Adrenal gland (tissue), 12 donors: ENCODE measurements around the gene IGSF9. TPM values are rescaled to one million over a fixed set of nuclear protein-coding genes. Genes with fewer than 3 reads are reported as not detected.

Experiments
- DNase-seq, 7 donors: peaks; one replicate each; pipeline ENCODE4 v3.0.0-alpha.2; 2019 to 2020
- H3K27ac ChIP-seq, 5 donors: fragments of 200-600 bp; sonication (generic) in 4 of 5; 1 replicate in 3 of 5; 2 replicates in 2 of 5; pipeline versions ENCODE4 v1.5.1 to v1.8.0; 2016 to 2020; ENCODE audit warnings: mild to moderate bottlenecking in 1 of 5
- H3K27me3 ChIP-seq: fragments of 200-600 bp; 2 replicates; pipeline ENCODE4 v1.8.0; 2021
- H3K36me3 ChIP-seq, 2 donors: fragments of 200-600 bp; replicated peaks in 1 of 2; 1 replicate in 1 of 2; 2 replicates in 1 of 2; pipeline versions ENCODE4 v1.5.1 to v1.8.0; 2018 to 2022
- H3K4me1 ChIP-seq, 2 donors: fragments of 200-600 bp; replicated peaks in 1 of 2; 1 replicate in 1 of 2; 2 replicates in 1 of 2; pipeline versions ENCODE4 v1.5.1 to v1.8.0; 2018 to 2021
- H3K4me3 ChIP-seq, 4 donors: fragments of 200-600 bp; sonication (generic) in 3 of 4; one replicate each; pipeline ENCODE4 v1.5.1; 2016 to 2018
- H3K9me3 ChIP-seq, 3 donors: fragments of 200-600 bp; sonication (generic) in 1 of 3; replicated peaks in 1 of 3; 1 replicate in 2 of 3; 2 replicates in 1 of 3; pipeline versions ENCODE4 v1.5.1 to v1.8.0; 2016 to 2021
- CTCF ChIP-seq, 6 experiments: fragments of 450-650 bp in 4 of 6; fragments of 200-600 bp in 2 of 6; sonication (generic) in 1 of 6; IDR thresholded peaks; 1 replicate in 5 of 6; 2 replicates in 1 of 6; pipeline versions ENCODE4 v1.5.1 to v1.8.0; 2016 to 2021; ENCODE audit warnings: antibody characterized with exemption in 6 of 6, mild to moderate bottlenecking in 2 of 6, moderate library complexity in 1 of 6
- POLR2A ChIP-seq, 2 donors: fragments of 450-650 bp; IDR thresholded peaks; one replicate each; pipeline ENCODE4 v1.6.1; 2017; ENCODE audit warnings: antibody characterized with exemption in 2 of 2, mild to moderate bottlenecking in 2 of 2, moderate library complexity in 1 of 2
- WGBS, 4 donors: extraction: QIAGEN DNeasy Blood & Tissue Kit in 2 of 4; methylation state at CpG; one replicate each; pipeline versions ENCODE4 v1.1.5 to v1.1.7; 2013 to 2017; 5-methylcytosine and 5-hydroxymethylcytosine counted together
- intact Hi-C, 2 donors: fragments of 100-400 bp; cut with DNase I; formaldehyde crosslinking; loops; one replicate each; pipeline versions ENCODE4 v1.14.1 to v1.15.0; 2022 to 2023
- polyA plus RNA-seq, 3 donors: library from polyadenylated mRNA; stranded (reverse); fragments of 200-250 nt in 2 of 3; fragments of 350-450 nt in 1 of 3; fragmentation: Illumina TruSeq in 1 of 3; extraction: RNeasy Lipid Tissue Mini Kit (QIAGEN cat#74804) in 1 of 3; gene quantifications; one replicate each; pipeline ENCODE4 v1.2.3, GENCODE V29; 2013 to 2014
- total RNA-seq, 9 donors: library from RNA; depleted of rRNA in 4 of 9; stranded (reverse); fragments of >200 nt in 4 of 9; fragments of 120-200 nt in 1 of 9; fragmentation: NEBNext Ultra II Directional in 1 of 9; extraction: Animal tissue kit (Norgen Biotek cat#: 25700) in 1 of 9; gene quantifications; one replicate each; pipeline versions ENCODE4 v1.1.0 to v1.2.4, GENCODE V29; 2013 to 2023
- donor health status: healthy with polysubstance abuse.
- donor health status: Bipolar disorder and iron deficiency.
- donor health status: DM: yes; HTN: yes; CAD: no.
- donor health status: DM: no; HTN: no; CAD: no.
- donor health status: DM: no; HTN: no; CAD: no.
- donor health status: DM: yes; HTN: yes; CAD: no.

The IGSF9 gene
- total and polyA plus RNA-seq, 12 donors = 0.10 to 0.32 (median 0.19) TPM; not detected in 6

- intact Hi-C loops = no loop called here
- 91 to 94% (median 92%) methylated on average over 16 of the region's 16 CpGs for WGBS, 4 donors
- Histone ChIP-seq H3K4me1 (peaks cover 4 to 30% of the 10 kb centered on the region in 2 donors), H3K27ac (no peak overlapping the region), H3K4me3 (no peak overlapping the region), H3K36me3 (no peaks in the 10 kb centered on the region), H3K9me3 (no peaks in the 10 kb centered on the region), H3K27me3 (no peaks in the 10 kb centered on the region)
- TF ChIP-seq POLR2A (IDR thresholded peaks at IDR 0.05) (no peak), CTCF (IDR thresholded peaks at IDR 0.05) (no peak)
- DNase-seq = no peak
Measured at GRCh38 chr1:159927211-159927848, 18.1 kb downstream of the IGSF9 start.

GRCh38 chr1:159925719-159926078 is 19.7 kb downstream of the IGSF9 start:
- Histone ChIP-seq H3K4me3 (peak overlapping the region; percentile 46 to 64 (median 59)), H3K27me3 (no peaks in the 10 kb centered on the region), H3K9me3 (no peaks in the 10 kb centered on the region), H3K36me3 (no peaks in the 10 kb centered on the region), H3K27ac (peak overlapping the region in 3 of 5 donors; percentile 82 to 93 (median 92)), H3K4me1 (peaks cover 4 to 41% of the 10 kb centered on the region in 2 donors)
- peak in 5 of 7 donors; percentile 43 to 66 (median 60) for DNase-seq
- intact Hi-C loops = no loop called here
- WGBS, 4 donors = 9 to 25% (median 13%) methylated on average over 5 to 7 of the region's 7 CpGs
- TF ChIP-seq POLR2A (IDR thresholded peaks at IDR 0.05) (no peak), CTCF (IDR thresholded peaks at IDR 0.05) (no peak)

GRCh38 chr1:159924791-159925718 is 20.4 kb downstream of the IGSF9 start, which contains the start of gene TAGLN2:
Gene TAGLN2 (minus strand): TSS chr1:159925507. CDS start chr1:159920509, 4,998 bp downstream.
- H3K27ac ChIP-seq = peak within 1 kb of the TSS; percentile 35 to 93 (median 82)
- H3K36me3 ChIP-seq = peaks cover 0 to 4% of the 10 kb centered on the region in 2 donors
- intact Hi-C loops = no loop called here
- H3K9me3 ChIP-seq = no peaks in the 10 kb centered on the region
- 0 to 2% (median 1%) methylated on average over 14 to 58 of the region's 58 CpGs for WGBS, 4 donors
- peaks cover 4 to 41% of the 10 kb centered on the region in 2 donors for H3K4me1 ChIP-seq
- peak; percentile 83 to 93 (median 88) for DNase-seq
- no peaks in the 10 kb centered on the region for H3K27me3 ChIP-seq
- H3K4me3 ChIP-seq = peak within 1 kb of the TSS; percentile 46 to 64 (median 59)
- TF ChIP-seq POLR2A (IDR thresholded peaks at IDR 0.05) (peak in 1 of 2 donors; percentile 89), CTCF (IDR thresholded peaks at IDR 0.05) (no peak)
